CD14-positive monocyte (primary cell): ENCODE data around the gene AQP12B. TPM values are rescaled to one million over a fixed set of nuclear protein-coding genes. Genes with fewer than 3 reads are reported as not detected.

Experiments
- DNase-seq, 3 donors: peaks; one replicate each; pipeline ENCODE4 v3.0.0-alpha.2; 2011 to 2022
- H2AFZ ChIP-seq: 2 replicates; pipeline ENCODE4 v1.6.0; 2012; ENCODE audit warnings: mild to moderate bottlenecking, low read depth, low read length, inconsistent platforms; ENCODE audit not compliant: insufficient read depth, poor library complexity, severe bottlenecking
- H3K27ac ChIP-seq, 2 donors: 1 replicate in 1 of 2; 2 replicates in 1 of 2; pipeline ENCODE4 v1.5.1; 2012 to 2013; ENCODE audit warnings: low read length in 2 of 2, control low read depth in 1 of 2, inconsistent platforms in 1 of 2, low read depth in 1 of 2, mild to moderate bottlenecking in 1 of 2
- H3K27me3 ChIP-seq, 2 donors: one replicate each; pipeline versions ENCODE4 v1.6.0 to v1.6.1; 2011 to 2013; ENCODE audit warnings: low read length in 2 of 2; ENCODE audit not compliant: control insufficient read depth in 2 of 2, insufficient read depth in 2 of 2
- H3K36me3 ChIP-seq, 2 donors: replicated peaks in 1 of 2; 1 replicate in 1 of 2; 2 replicates in 1 of 2; pipeline versions ENCODE4 v1.5.1 to v1.6.1; 2012 to 2013; ENCODE audit warnings: low read length in 2 of 2, control low read depth in 1 of 2, inconsistent platforms in 1 of 2, mild to moderate bottlenecking in 1 of 2; ENCODE audit not compliant: insufficient read depth in 2 of 2, control insufficient read depth in 1 of 2
- H3K4me1 ChIP-seq, 2 donors: 1 replicate in 1 of 2; 2 replicates in 1 of 2; pipeline versions ENCODE4 v1.5.1 to v1.6.1; 2012 to 2013; ENCODE audit warnings: low read length in 2 of 2, control low read depth in 1 of 2, inconsistent platforms in 1 of 2, mild to moderate bottlenecking in 1 of 2, moderate library complexity in 1 of 2; ENCODE audit not compliant: insufficient read depth in 2 of 2, control insufficient read depth in 1 of 2
- H3K4me2 ChIP-seq: replicated peaks from 2 replicates; pipeline ENCODE3; 2012; ENCODE audit warnings: low read length, moderate library complexity, mild to moderate bottlenecking; ENCODE audit not compliant: poor library complexity, severe bottlenecking; ENCODE audit errors: extremely low read depth
- H3K4me3 ChIP-seq, 3 experiments: fragments of 200-600 bp in 1 of 3; sonication (generic) in 1 of 3; replicated peaks in 1 of 3; 1 replicate in 2 of 3; 2 replicates in 1 of 3; pipeline ENCODE4 v1.5.1; 2011 to 2013; ENCODE audit warnings: low read length in 3 of 3, mild to moderate bottlenecking in 3 of 3, control low read depth in 2 of 3, low read depth in 2 of 3, inconsistent platforms in 1 of 3, moderate library complexity in 1 of 3
- H3K79me2 ChIP-seq: 2 replicates; pipeline ENCODE4 v1.6.0; 2012; ENCODE audit warnings: mild to moderate bottlenecking, control low read depth, inconsistent platforms, low read length, moderate library complexity; ENCODE audit not compliant: insufficient read depth
- H3K9ac ChIP-seq: 2 replicates; pipeline ENCODE4 v1.6.0; 2017; ENCODE audit warnings: low read length, mild to moderate bottlenecking; ENCODE audit not compliant: insufficient read depth, poor library complexity, severe bottlenecking
- H3K9me3 ChIP-seq, 2 donors: replicated peaks in 1 of 2; 1 replicate in 1 of 2; 2 replicates in 1 of 2; pipeline versions ENCODE4 v1.5.1 to v1.6.1; 2012 to 2013; ENCODE audit warnings: low read length in 2 of 2, control low read depth in 1 of 2; ENCODE audit not compliant: control insufficient read depth in 1 of 2, insufficient read depth in 1 of 2
- H4K20me1 ChIP-seq: 2 replicates; pipeline ENCODE4 v1.6.0; 2012; ENCODE audit warnings: mild to moderate bottlenecking, low read length, control low read depth, moderate library complexity; ENCODE audit not compliant: insufficient read depth
- H3K27ac Mint-ChIP-seq, 7 donors: one replicate each; pipeline ENCODE4 v1.8.0; 2020; ENCODE audit warnings: mild to moderate bottlenecking in 7 of 7, mixed read lengths in 7 of 7, moderate library complexity in 6 of 7, inconsistent platforms in 2 of 7
- H3K27me3 Mint-ChIP-seq, 3 donors: one replicate each; pipeline ENCODE4 v1.8.0; 2021 to 2022; ENCODE audit warnings: low read depth in 3 of 3, mild to moderate bottlenecking in 3 of 3, mixed read lengths in 3 of 3, moderate library complexity in 3 of 3, inconsistent platforms in 1 of 3
- H3K36me3 Mint-ChIP-seq, 2 donors: one replicate each; pipeline ENCODE4 v1.8.0; 2020; ENCODE audit warnings: mixed read lengths in 2 of 2, inconsistent platforms in 1 of 2, mild to moderate bottlenecking in 1 of 2
- H3K4me1 Mint-ChIP-seq: one replicate; pipeline ENCODE4 v1.8.0; 2020; ENCODE audit warnings: mild to moderate bottlenecking, mixed read lengths
- H3K4me3 Mint-ChIP-seq, 2 donors: one replicate each; pipeline ENCODE4 v1.8.0; 2020; ENCODE audit warnings: mild to moderate bottlenecking in 2 of 2, mixed read lengths in 2 of 2, moderate library complexity in 1 of 2
- H3K9me3 Mint-ChIP-seq, 7 donors: one replicate each; pipeline ENCODE4 v1.8.0; 2020 to 2022; ENCODE audit warnings: mixed read lengths in 7 of 7, mild to moderate bottlenecking in 6 of 7, moderate library complexity in 6 of 7, inconsistent platforms in 2 of 7
- CTCF ChIP-seq: fragments of 200-600 bp; IDR thresholded peaks from one replicate; pipeline ENCODE4 v1.8.0; 2022; ENCODE audit warnings: antibody characterized with exemption, mild to moderate bottlenecking
- WGBS: methylation state at CpG from one replicate; pipeline ENCODE4 v1.1.5; 2013; ENCODE audit warnings: missing lambda C conversion rate; ENCODE audit not compliant: insufficient coverage; 5-methylcytosine and 5-hydroxymethylcytosine counted together
- intact Hi-C, 2 donors: fragments of 100-400 bp; cut with micrococcal nuclease; formaldehyde crosslinking; loops; one replicate each; pipeline versions ENCODE4 v1.15.0 to v1.15.1; 2023
- polyA plus RNA-seq, 3 donors: library from polyadenylated mRNA; depleted of rRNA in 1 of 3; unstranded in 2 of 3; stranded (reverse) in 1 of 3; fragments of 300-500 nt in 2 of 3; fragments of >200 nt in 1 of 3; fragmentation: Illumina TruSeq in 2 of 3; gene quantifications; 1 replicate in 2 of 3; 2 replicates in 1 of 3; pipeline ENCODE4 v1.2.3, GENCODE V29; 2012 to 2021

AQP12B gene
- polyA plus RNA-seq, 3 donors: not detected

GRCh38 chr2:240717181-240717641 is 34.5 kb upstream of the AQP12B start:
- Mint-ChIP-seq H3K4me3 (no peak overlapping the region), H3K27ac (peak overlapping the region in 1 of 7 donors; percentile 50), H3K4me1 (no peaks in the 10 kb centered on the region), H3K36me3 (no peaks in the 10 kb centered on the region), H3K27me3 (peaks cover 0 to 5% (median 1%) of the 10 kb centered on the region in 3 donors), H3K9me3 (no peaks in the 10 kb centered on the region)
- intact Hi-C loops: no loop called here
- Histone ChIP-seq H3K9ac (no peak overlapping the region), H3K36me3 (no peaks in the 10 kb centered on the region), H3K79me2 (no peaks in the 10 kb centered on the region), H3K27ac (no peak overlapping the region), H3K4me3 (no peak overlapping the region), H3K4me2 (no peak overlapping the region), H3K9me3 (no peaks in the 10 kb centered on the region), H3K27me3 (no peaks in the 10 kb centered on the region), H4K20me1 (no peaks in the 10 kb centered on the region), H3K4me1 (no peaks in the 10 kb centered on the region), H2AFZ (no peak overlapping the region)
- no peak for DNase-seq
- 97% methylated on average over 16 of the region's 18 CpGs for WGBS
- no peak for TF ChIP-seq CTCF

DNA sequence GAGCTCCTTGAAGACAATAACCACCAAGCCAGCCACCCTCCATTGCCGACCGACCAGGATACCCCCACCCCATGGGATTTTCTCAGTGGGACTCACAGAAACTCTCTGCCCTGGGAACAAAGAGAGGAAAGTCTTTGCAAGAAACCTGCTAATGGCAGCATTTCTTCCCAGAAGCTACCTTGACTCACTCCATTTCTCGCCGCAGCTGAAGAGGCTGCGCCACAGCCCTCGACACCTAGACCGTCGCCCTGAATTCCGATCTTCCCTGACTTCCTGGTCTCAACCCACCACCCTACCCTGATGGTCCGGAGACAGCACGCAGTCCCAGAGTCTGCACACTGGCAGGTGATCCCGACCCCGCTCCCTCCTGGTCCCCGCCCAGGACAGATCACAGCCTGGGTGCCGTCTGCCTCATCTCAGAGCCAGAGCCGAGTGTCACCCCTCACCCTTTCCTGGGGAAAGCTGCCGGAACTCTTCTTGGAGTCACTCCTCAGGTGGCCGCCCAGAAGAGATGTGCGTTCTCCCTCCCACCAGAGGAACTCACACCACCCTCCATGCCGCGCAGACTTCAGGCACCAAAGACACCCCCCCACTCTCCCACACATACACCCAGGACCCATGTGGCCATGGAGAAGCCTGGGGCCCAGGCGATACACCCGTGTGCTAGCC is 33.6 kb upstream of the AQP12B start:
- Mint-ChIP-seq H3K4me3 (no peak overlapping the region), H3K9me3 (no peaks in the 10 kb centered on the region), H3K36me3 (no peaks in the 10 kb centered on the region), H3K4me1 (no peaks in the 10 kb centered on the region), H3K27me3 (peaks cover 0 to 8% (median 1%) of the 10 kb centered on the region in 3 donors), H3K27ac (peak overlapping the region in 1 of 7 donors; percentile 17)
- no peak overlapping the region for H3K9ac ChIP-seq
- H3K79me2 ChIP-seq: no peaks in the 10 kb centered on the region
- 97% methylated on average over 20 of the region's 23 CpGs for WGBS
- no peak for DNase-seq
- H3K27me3 ChIP-seq: no peaks in the 10 kb centered on the region
- no peak overlapping the region for H3K27ac ChIP-seq
- no peaks in the 10 kb centered on the region for H3K4me1 ChIP-seq
- no peak overlapping the region for H2AFZ ChIP-seq
- H3K4me2 ChIP-seq: no peak overlapping the region
- no peaks in the 10 kb centered on the region for H3K9me3 ChIP-seq
- no peak for TF ChIP-seq CTCF
- H3K36me3 ChIP-seq: no peaks in the 10 kb centered on the region
- H4K20me1 ChIP-seq: no peaks in the 10 kb centered on the region
- intact Hi-C loops: no loop called here
- H3K4me3 ChIP-seq: no peak overlapping the region
